OCI-LY7 (cell line): Measurements from ENCODE around the gene HDAC7.

ENCODE experiments used
- EZH2phosphoT487 ChIP-seq: fragments of 200-600 bp; sonication (generic); IDR thresholded peaks from 2 replicates; pipeline ENCODE4 v1.6.1; 2018; ENCODE audit warnings: low read depth, borderline replicate concordance, mild to moderate bottlenecking, mixed run types, antibody characterized with exemption, low read length, moderate library complexity, mixed read lengths
- TF ChIP-seq, protein P1 (sequence below): fragments of 200-600 bp; sonication (generic); conservative IDR thresholded peaks from 2 replicates; pipeline ENCODE4 v1.5.1; 2014; ENCODE audit warnings: mild to moderate bottlenecking, antibody characterized with exemption, low read length, moderate library complexity, mixed read lengths

DNA sequence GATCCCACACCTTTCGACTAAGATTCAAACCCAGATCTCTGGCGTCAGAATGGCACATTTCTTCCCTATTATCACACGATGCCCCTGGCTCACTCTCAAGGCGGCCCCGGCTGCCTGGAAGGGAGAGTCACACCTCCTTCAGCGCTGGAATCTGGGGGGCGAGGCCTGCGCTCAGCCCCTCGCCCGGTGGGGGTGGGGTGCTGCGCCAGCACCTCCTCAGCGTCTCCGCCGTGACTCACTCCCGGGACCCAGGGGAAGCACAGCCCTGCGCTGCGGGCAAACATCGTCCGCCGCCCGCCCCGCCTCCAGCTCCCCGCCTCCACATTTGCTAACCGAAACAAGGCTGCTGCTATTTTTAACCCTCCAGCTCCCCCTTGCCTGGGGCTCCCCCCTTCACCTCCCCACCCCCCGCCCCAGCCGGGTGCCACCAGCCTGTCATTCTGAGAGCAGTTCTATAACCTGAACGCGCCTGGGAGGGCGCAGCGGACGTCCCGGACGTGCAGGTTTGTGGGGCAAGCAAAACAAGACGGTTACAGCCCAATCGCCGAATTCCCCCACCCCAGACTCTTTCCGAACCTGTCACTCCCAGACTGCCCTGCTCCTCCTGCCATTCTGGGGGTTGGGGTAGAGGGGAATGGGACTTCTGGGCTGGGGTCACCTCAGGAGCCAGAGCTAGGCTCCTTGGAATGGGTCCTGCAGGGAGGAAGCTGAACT lies 6.7 kb downstream of the HDAC7 start:
- TF ChIP-seq, protein P1, sequence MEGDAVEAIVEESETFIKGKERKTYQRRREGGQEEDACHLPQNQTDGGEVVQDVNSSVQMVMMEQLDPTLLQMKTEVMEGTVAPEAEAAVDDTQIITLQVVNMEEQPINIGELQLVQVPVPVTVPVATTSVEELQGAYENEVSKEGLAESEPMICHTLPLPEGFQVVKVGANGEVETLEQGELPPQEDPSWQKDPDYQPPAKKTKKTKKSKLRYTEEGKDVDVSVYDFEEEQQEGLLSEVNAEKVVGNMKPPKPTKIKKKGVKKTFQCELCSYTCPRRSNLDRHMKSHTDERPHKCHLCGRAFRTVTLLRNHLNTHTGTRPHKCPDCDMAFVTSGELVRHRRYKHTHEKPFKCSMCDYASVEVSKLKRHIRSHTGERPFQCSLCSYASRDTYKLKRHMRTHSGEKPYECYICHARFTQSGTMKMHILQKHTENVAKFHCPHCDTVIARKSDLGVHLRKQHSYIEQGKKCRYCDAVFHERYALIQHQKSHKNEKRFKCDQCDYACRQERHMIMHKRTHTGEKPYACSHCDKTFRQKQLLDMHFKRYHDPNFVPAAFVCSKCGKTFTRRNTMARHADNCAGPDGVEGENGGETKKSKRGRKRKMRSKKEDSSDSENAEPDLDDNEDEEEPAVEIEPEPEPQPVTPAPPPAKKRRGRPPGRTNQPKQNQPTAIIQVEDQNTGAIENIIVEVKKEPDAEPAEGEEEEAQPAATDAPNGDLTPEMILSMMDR, result peak; percentile 36; the same call in 1 of the 2 replicates
- no peak for TF ChIP-seq EZH2phosphoT487
